Right hindlimb (tissue), 1 donor: ENCODE data around the gene HEPN1.
"Not testable (repeated sequence)": the region's sequence is repeated elsewhere in the genome, so short reads cannot be mapped to it uniquely, and the experiment has no call there.

ENCODE experiments used
- DNase-seq: peaks from one replicate; pipeline ENCODE4 v3.0.0-alpha.2; 2018

Gene HEPN1

DNA sequence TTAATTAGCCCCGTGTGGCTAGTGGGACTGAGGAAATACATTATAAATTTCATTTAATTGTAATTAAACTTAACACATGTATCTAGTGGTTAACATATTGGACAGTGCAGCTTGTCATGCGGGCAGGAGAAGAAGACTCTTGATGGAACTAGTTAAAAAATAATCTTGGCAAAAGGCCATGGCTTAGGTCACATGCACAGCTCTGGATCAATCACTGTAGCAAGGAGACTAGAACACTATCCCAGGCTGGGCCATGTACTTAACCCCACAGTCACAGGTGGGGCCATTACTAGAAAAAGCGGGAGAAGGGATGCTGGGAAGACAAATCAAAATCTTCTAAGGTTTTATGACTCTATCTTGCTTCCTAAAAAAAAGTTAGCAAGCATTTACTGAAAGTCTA, 25.5 kb downstream of the HEPN1 start:
- no peak for DNase-seq

DNA sequence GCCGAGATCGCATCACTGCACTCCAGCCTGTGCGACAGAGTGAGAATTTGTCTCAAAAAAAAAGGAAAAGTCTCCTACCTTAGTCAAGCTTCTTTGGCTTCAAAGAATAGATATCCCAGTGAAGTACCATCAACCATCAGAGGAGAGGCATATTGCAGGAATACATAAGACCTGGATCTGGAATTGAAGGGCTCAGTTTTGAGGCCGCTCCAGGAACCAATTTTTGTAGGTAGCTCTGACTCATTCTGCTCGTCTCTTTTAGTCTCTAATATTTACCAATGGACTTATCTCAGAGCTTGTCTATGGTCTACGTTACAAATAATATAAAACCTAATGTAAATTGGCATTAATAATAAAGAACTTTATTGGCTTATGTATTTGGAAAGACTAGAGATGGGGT, 26.8 kb downstream of the HEPN1 start:
- DNase-seq: no peak

DNA sequence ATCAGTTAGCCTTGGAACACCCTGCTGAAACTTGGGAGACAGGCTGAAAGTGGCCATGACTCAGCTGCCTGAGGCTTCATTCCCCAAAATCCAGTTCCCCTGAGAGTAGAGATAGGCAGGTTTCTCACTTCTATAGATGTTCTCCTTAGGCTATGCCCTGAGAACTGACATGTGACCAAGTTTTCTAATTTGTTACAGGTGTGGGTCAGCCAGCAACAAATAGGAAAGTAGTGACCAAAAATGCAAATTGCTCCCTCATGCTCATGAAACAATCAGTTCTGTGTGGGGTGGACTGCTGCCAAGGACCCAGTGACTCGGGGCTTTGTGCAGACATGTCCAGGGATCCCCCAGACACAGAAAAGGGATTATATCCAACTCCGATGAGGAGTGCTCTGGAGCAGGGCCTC, 27.7 kb downstream of the HEPN1 start:
- DNase-seq: no peak

DNA sequence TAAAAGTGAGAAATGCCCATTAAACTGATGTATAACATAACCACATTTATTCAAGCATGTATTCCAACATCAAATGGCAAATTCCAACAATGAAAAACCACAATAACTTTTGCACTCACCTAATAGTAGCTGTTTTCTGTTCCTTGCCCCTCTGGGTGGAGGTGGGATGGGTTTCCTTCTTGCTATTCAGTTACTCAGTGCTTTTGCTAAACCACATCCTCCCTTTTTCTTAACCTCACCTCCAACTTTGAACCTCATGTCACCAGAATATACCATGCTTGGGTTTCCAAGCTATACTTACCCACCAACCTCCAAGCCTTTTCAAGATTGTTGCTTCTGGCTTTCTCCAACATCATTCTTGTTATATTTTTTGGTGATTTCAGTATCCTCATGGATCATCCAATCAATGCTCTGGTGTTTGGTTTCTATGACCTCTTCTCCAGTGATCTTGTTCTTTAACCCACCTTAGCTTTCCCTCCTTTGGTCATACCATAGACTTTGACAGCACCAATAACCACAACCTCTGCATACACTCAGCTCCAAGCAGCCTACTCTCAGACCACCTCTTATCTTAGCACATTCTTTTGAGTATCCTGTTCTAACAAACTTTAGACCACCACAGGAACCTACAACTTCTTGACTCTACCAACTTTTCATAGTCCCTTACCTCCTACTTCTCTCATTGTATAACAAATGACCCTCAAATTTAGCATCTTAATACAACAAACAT, 31.7 kb downstream of the HEPN1 start:
- DNase-seq: no peak

GRCh38 chr11:124951341-124951740, 32.3 kb downstream of the HEPN1 start:
- no peak for DNase-seq

DNA sequence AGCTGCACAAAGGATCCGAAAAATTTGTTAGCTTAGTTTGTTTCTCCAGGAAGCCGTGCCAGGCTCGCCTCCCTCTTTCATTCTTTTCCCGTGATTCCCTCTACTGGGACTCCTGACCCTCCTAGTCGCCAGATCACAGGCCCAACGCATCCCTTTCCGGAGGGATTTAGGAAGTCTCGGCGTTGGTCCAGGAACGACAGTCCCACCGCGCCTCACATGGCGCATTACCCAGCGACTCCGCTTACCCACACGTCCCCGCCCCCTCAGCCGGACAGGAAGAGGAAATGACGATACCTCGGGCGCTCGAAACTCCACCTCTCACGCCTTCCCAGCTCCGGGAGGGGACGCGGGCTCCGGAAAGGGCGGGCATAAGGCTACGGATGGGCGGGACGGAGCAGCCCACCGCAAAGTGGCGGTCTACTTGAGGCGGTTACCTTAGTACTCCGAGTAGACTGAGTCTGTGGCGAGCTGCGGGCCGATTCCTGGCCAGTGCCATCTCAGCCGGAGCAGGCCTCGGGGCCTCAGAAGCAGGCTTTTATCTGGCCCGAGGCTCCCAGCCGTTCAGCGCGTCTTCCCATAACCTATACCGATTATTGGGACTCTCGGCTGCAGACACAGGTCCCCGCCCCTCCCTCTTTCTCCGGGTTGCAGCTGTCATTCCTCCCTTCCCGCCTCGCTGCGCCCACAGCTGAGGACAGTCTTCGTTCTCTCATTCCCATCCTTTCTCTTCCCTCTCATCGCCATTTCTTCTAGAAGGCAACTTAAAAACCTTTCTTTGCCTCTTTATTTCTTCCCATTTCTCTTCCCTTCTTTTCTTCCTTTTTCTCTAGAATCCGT, 34.9 kb downstream of the HEPN1 start, which contains the start of gene CCDC15:
Gene CCDC15, plus strand, starts transcription at position 450 of the 837 bp plus-strand sequence. CDS start 531 bp downstream, outside the sequence.
- DNase-seq: peak; percentile 99

- no peak for DNase-seq
Measured at GRCh38 chr11:124954590-124954955, 35.5 kb downstream of the HEPN1 start.

DNA sequence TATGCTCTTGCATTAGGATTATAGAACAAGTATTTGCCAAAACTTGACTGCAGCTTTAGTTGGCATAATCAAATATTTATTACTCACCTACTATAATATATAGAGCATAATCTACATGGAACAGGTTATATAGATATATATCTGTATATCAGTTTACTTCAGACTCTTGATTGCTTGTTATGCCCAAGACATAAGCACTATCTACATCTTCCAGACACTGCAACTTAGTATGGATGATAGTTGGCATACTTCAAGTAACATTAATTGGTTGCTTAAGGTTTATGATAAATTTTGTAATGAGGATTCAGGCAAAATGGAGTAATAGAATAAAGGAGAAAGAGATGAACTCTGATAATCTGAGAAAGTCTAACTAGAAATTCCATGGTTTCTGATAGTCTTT, 36.0 kb downstream of the HEPN1 start:
- no peak for DNase-seq

- no peak for DNase-seq
Measured at GRCh38 chr11:124961972-124962609, 43.0 kb downstream of the HEPN1 start.

- DNase-seq: not testable (repeated sequence)
Measured at GRCh38 chr11:124968197-124968596, 49.1 kb downstream of the HEPN1 start.
